ENCODE measurements around the gene ANKRD12.
A peak's percentile ranks its signal among the peaks of the same experiment; 100 is the strongest.

The ANKRD12 gene

DNA sequence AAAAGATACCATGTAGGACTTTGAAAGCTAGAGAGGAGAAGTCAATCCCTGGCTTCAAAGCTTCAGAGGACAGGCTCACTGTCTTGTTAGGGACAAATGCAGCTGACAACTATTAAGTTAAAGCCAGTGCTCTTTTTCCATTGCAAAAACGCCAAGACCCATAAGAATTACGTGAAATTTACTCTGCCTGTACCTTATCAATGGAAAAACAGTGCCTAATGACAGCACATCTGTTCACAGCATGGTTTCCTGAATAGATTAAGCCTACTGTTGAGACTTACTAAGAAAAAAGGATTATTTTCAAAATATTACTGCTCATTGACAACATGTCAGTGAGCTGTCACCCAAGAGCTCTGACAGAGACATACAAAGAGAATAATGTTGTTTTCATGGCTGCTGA is 52.9 kb downstream of the ANKRD12 start:
- DNase-seq, result no peak

DNA sequence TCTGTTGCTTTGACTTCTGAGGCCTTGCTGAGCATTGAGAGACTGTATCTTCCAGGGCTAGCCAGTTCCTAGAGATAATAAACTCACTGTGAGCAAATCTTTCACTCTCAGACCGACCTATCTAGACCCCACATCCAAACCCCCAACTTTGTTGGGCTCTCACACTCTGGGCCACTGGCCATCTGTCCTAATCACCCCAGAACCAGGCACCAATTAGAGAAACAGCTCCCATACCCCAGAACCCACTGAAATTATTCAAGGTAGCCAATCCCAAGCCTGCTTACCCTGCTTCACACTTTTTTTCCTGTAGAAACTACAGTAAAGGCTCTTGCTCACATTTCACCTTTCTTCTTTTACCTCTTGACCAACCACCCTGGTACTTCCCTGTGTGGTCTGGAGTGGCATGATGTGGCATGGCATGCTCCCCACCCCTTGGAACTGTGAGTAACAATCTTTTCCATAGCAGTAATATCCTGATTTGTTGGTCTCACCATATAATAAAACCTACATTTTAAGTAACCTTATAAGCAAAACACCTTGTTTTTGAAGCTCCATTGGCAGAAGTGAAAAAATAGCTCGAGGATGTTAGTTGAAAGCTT is 55.2 kb downstream of the ANKRD12 start:
- no peak for DNase-seq

DNA sequence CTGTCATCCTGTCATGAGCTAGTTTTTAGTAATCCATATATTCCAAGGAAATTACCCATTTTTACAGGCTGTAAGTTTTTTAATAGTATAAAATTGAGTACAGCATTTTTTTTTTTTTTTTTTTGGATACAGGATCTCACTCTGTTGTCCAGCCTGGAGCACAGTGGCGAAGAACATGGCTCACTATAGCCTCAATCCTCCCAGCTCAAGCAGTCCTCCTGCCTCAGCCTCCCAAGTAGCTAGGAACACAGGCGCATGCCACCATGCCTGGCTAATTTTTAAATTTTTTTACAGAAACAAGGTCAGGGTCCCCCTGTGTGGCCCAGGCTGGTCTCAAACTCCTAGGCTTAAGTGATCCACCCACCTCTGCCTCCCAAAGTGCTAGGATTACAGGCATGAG is 56.5 kb downstream of the ANKRD12 start:
- DNase-seq, result no peak

GRCh38 chr18:9196568-9196967 is 60.0 kb downstream of the ANKRD12 start:
- DNase-seq, result no peak

DNA sequence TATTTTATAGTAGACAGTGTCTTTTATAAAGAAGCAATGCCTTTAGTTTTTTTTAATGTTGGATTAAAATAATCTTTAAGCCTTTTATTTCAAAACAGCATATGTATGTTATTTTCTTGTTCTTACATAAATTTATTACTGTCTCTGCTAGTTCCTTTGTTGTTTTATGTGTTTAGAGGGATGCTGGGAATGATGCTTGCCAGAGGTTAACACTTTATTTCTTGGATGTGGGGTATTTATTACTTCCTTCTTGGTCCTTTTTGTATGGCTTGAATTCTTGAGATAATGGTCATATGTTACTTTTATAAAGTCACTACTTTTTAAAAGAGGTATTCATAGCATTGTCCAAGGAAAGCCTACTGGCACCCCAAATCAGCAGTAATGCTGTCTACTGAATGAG is 63.1 kb downstream of the ANKRD12 start:
- DNase-seq, result no peak

DNA sequence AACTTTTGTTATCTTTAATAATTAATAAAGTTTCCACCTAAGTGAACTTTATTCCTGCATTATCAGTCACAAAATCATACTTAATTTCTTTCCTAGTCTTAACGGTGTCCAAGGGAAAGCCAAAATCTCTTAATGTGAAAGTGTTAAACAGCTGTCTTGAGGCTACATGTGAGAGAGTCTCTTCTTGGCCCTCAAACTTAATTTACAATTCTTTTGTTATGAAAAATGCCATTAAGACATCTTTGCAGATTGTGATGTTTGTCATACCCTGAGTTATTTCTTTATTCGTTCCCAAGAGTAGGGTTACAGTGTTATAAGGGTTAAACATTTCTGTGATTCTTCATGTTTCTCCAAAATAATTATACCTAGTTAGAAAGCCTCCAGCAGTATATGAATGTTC is 64.6 kb downstream of the ANKRD12 start:
- DNase-seq, result no peak

DNA sequence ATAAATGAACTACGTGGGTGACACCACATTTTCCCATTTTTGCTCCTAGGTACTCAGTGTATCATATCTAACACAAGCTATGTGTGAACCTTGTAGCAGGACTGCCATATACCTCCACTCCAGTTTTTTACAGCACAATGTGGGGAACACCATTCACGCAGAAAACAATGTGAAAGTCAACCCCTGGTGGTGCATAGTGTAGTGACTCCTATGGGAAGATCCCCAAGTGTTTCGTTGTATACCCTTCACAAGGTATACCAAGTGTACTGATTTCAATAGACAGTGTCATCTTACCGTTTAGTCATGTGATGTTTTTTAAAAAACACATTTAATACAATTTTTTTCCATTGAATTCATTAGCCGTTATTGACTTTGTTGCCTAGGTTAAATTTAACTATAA is 68.1 kb downstream of the ANKRD12 start:
- DNase-seq, result no peak

DNA sequence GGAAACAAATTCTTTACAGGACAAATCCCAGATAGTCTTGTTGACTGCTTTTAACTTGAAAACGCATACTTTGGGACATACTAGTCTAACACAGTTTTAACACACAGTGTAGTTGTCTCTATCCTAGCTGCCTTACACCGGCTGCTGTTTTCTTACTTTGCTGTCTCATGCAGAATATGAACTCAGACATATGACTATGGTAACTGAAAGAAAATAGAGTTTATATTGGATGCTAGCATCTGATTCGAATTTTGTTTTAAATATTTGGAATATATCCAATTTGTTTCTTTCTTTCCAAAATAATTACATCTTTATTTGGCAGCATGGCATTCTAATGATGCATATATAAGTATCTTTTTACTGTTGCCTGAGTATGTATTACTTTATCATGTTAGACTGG is 69.8 kb downstream of the ANKRD12 start:
- DNase-seq, result no peak

- peak; percentile 31 for DNase-seq
Observed at GRCh38 chr18:9209279-9209678, 72.7 kb downstream of the ANKRD12 start.

DNA sequence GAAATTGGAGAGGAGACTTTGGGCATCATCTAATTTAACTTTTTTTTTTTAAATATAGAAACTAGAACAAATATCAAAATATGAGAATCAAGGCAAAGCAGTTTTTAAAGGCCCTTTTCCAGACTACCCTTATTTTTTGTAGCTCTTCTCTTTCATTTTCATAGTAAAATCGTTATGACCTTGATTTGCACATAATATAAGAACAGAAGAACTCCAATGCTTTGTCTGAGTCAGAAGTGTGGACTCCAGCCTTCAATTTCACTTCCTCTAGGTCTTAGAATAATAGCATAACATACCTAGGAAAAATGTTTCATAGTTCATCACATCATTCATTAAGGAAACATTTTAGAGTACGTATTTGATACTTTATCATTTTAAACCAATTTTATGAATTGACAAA is 74.4 kb downstream of the ANKRD12 start:
- no peak for DNase-seq

DNA sequence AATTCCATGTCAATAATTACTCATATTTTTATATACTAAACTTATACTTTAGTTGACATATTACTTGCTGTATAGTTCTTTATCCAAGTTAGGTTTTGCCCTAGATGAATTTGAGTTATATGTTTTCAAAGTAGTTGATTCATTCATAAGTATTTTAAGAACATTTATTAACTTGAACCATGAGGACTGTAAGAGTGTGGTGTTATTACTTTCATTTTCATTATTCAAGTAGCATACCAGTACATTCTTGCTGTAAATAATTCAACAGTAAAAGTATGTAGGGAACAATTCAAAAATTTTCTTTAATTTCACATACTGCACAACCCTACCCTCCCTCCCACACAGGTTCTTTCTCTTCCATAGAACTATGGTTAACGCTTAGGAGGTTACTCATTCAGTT is 75.4 kb downstream of the ANKRD12 start:
- no peak for DNase-seq

- no peak for DNase-seq
Observed at GRCh38 chr18:9215221-9215933, 78.8 kb downstream of the ANKRD12 start.

- no peak for DNase-seq
Observed at GRCh38 chr18:9216459-9216858, 79.9 kb downstream of the ANKRD12 start.

DNA sequence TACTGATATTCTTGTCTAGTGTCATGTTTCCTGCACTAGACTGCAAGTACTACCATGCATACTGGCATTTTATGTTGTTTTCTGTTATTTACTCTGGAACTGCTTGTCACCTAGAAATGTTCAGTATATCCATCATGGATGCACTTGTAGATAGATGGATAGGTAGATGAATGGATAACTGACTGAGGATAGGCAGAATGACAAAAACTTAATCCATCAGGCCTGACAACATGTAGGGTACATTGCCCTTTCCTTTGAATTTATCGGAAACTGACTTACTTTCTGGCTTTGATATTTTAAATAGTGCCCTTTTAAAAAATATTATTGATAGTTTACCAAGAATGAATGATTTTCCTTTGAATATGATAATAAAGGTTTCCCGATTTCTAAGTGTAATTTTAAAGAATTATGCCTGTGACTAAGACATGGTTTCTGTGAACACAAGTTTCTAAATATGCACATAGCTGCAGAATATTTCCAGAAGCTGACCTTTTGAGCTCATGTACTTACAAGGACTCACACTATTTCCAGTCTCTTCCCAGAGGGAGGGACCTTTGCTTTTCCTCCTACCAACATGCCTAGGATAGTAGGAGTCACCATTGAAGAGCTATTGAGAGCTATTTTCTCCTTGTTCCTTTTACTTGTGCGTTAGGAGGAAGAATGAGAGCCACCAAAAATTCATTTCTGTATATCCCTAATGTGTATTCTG is 81.3 kb downstream of the ANKRD12 start:
- no peak for DNase-seq

DNA sequence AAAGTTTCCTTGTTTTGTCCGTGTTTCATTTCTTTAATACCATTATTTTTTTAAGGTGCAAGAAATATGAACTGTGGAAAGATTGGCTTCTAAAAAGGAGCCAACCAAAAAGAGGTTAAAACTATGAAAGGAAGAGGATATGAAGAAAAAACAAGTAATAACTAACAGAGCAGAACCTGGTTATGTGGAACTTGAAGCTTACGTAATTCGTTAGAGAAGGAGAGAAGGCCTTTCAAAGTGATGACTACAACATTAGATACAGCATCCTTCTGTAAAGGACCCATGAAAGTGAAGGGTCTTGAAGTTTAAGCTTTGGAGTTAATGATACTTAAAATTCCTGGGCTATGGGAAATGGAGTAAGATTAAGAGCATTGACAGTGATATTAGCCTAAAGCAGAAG is 84.5 kb downstream of the ANKRD12 start:
- DNase-seq, result no peak

DNA sequence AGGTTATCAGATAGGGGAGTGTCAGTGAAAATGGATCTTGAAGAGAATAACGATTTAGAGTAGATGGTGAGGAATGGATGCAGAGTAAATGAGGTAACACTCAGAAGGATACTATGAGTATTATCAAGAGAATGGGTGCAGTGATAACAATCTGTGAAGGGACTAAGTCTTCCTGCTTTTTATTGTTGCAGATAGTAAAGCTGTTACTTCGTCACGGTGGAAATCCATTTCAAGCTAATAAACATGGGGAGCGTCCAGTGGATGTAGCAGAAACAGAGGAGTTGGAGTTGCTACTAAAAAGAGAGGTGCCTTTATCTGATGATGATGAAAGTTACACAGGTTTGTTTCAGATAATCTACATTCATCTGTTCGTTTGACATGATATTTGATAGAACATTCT is 85.1 kb downstream of the ANKRD12 start:
- DNase-seq, result no peak

GRCh38 chr18:9223356-9223755 is 86.8 kb downstream of the ANKRD12 start:
- no peak for DNase-seq

- no peak for DNase-seq
Observed at GRCh38 chr18:9226463-9226862, 89.9 kb downstream of the ANKRD12 start.

- no peak for DNase-seq
Observed at GRCh38 chr18:9231852-9232486, 95.4 kb downstream of the ANKRD12 start.

DNA sequence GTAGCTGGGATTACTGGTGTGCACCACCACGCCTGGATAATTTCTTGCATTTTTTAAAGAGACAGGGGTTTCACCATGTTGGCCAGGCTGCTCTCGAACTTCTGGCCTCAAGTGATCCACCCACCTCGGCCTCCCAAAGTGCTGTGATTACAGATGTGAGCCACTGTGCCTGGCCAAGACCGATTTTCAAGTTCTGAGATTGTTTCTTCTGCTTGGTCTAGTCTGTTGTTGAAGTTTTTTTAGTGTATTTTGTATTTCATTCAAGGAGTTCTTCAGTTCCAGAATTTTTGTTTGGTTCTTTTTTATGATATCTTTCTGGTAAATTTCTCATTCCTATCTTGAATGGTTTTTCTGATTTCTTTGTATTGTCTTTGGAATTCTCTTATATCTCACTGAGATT is 96.4 kb downstream of the ANKRD12 start:
- no peak for DNase-seq

DNA sequence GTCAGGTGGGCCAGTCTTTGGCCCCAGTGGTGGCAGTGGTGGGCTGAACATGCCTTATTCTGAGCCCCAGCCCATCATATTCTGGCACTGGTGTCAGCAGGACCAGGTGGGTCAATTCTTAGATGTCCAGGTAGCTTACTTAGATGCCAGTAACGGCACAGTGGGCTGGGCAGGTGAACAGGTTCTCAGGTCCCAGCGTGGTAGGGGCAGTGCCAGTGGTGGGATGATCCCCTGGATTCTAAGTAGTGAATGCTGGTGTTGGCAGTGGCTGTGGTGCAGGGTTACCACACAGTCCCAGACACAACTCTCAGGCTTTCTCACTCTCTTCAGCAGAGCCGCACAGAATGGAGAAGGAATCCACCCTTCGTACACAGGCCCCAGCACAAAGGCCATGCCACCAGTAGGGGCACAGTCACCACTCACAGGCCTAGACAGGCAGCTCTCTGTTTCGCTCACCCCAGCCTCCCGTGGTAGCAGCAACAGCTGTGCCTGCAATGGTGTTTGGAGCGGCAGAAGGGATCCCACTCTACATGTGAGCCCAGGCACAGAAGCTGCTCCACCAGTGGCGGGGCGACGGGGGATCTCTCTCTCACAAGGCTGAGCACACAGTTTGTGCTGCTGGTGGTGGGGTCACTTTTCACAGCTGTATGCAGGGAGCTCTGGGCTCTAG is 97.3 kb downstream of the ANKRD12 start:
- DNase-seq, result no peak

DNA sequence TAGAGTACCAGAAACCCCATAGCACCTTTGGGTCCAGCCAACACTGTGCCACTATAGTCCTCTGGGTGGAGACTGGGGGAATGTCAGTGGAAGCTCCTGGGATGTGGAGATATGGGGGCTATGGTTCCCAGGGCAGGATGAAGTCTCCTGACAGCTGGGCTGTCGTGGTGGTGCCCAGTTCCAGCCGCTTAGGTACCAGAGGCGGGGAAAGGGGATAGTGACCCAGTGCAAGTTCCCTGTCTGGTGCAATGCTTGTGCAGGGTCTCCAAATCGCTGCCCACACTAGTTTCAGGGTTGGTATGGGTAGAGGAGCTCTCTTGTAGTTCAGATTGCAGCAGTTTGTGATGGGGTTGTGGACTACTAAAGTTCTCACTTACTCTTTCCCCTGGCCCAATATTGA is 97.9 kb downstream of the ANKRD12 start:
- DNase-seq, result no peak

DNA sequence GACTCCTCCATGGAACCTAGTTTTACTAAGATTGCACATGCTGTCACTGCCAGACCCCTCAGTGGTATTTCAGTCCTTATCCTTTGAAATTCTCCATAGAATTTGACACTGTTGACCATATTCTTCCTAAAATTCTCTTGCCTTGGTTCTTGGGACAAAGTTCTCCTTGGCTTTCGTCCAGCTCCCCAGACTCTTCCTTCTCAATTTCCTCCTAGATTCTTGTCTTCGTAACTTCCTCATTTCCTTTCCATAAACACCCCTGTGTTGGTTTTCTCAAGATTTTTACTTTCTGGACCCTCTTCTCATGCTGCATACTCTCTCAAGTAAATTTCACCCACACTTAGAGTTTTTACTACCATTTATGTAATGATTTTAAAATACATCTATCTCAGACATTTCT is 101.4 kb downstream of the ANKRD12 start:
- DNase-seq, result no peak

Data from NCI-H226 (cell line).